ENCODE measurements around the gene TMEM129.

Gene TMEM129

DNA sequence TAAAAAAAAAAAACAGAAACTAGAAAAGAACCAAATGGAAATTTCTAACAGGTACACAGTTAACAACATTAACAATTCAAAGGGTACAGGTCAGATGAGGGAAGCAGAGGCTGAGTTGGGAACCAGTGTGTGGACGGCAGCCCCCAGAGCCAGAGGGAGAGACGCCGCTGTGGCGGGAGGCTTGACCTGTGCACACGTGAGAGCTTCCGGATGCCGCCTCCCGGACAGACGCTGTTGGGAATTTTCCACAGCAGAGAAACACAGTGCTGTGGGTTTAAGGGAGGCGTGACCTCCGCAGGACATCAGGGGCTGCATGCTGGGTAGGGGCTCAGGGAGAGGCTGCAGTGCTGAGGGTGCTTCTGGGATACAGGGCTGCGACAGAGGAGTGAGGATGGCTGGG lies 22.4 kb upstream of the TMEM129 start:
- no peak for DNase-seq (ENCODE audit: low spot score)

DNA sequence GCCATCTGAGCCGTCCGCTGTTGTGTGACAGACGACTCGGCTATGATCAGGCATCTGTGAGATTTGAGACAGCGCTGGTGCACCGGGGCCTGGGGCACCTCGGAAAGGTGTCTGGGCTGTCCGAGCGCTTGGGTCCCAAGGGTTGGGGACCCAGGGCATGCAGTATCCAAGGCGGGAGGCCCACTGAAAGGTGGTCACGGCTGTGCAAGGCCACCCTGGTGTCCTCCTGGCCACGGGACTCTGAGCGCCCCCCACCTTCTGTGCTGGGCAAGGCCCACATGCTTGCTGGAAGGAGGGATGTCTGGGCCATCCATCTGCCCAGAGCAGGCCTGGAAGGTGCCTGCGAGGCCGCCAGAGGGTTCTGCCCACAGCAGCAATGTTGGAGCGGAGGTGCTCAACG lies 20.1 kb upstream of the TMEM129 start:
- no peak for DNase-seq (ENCODE audit: low spot score)

DNA sequence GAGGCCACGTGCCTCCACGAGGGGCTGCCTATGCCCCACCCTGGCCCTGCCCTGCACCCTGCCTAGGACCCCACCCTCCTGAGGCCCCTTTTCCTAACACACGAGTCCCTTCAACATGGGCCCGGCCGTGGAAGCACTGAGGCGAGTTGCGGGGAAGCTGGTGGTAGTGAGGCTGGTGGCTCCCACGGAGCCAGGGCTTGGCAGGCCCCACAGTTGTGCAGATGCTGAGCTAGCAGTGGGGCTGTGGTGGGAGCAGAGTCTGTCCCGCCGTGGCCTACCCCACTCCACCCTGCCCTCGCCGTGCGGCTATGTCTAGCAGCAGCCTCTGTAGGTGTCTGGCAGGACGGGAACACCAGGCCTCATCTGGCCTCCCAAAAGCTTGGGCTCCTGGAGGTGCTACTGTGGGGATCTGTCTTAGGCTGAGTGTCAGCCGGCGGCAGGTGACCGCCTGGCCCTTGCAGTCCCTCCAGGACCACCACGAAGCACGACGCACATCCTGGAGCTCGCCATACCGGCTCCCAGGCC lies 19.0 kb upstream of the TMEM129 start:
- no peak for DNase-seq (ENCODE audit: low spot score)

DNA sequence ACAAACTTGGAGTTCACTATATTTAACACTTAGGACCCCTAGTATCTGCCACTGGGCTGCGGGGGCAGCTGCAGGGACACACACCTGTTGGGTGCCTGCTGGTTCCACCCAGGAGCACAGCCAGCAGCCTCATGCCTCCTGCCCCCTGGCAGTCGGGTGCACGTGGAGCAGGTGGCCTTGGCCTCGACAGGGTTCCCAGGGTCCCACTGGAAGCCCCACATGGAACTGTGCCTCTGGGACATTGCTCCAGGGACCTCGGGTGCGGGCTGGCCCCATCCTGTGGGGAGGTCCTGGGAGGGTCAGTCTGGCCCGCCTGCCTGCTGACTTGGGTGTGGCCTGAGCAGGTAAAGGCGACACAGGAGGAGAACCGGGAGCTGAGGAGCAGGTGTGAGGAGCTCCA lies 18.2 kb upstream of the TMEM129 start:
- DNase-seq (ENCODE audit: low spot score) = no peak

DNA sequence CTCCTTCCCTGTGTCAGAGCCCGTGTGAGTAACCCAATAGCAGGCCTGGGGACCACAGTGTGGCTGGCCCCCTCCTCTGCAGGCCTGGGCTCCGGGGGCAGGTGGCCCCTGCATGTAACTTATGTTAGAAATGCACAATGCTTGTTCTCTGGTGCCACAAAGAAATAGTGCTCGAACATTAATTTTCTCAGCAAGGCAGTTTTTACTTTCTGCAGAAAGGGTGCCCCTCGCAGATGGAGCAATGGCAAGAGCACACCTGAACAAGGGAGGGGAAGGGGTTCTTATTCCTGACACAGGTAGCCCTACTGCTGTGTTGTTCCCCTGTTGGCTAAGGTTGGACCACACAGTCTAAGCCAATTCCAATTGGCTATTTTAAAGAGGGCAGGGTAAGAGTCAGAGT lies 17.3 kb upstream of the TMEM129 start:
- no peak for DNase-seq (ENCODE audit: low spot score)

DNA sequence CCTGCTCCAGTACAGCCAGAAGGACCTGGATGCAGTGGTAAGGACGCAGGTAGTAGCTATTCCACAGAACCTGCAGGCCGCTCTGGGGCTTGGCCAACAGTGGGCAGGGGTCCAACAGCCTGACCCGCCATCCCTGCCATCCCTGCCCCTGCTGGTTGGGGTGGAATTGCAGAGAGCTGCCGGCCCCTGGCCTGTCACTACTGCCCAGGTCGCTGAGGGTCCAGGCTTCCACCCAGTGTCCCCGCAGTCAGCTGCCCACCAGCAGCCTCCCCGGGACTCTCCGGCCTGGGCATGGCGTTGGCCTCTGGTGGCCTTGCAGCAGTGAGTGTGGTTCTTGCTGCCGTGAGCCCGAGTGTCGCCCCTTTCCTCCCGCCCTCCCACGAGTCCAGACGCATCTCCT lies 16.5 kb upstream of the TMEM129 start:
- DNase-seq (ENCODE audit: low spot score) = no peak

DNA sequence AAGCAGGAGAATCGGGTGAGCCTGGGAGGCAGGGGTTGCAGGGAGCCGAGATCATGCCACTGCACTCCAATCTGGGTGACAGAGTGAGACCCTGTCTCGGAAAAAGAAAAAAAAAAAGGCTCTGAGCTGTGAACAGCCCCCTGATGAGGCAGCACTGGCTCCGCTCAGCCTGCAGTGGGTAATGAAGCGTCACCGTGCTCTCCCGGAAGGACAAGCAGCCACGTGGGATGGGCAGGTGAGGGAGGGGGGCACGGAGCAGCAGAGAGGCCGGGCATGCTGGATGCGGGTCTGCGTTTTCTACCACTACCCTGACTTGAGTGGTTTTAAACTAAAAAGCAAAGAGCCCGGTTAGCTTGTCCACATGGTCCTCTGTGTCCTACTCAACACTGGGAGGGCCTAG lies 15.7 kb upstream of the TMEM129 start:
- DNase-seq (ENCODE audit: low spot score) = no peak

DNA sequence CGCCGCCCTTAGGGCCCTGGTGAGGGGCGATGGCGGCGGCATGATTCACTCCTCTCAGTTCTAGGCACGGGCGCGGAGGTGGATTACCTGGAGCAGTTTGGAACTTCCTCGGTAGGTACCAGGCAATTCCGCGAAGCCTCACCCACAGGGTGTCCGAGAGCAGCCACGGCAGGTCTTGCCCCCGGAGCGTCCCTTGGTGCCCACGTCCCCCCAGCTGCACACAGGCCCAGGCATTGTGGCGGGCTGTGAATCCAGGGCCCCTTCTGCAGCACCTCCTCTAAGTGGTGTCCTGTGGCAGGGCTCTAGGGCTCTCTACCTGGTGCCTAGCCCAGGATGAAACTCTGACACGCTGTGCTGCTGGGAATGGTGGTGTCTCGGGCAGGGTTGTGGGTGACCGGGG lies 14.1 kb upstream of the TMEM129 start:
- no peak for DNase-seq (ENCODE audit: low spot score)

DNA sequence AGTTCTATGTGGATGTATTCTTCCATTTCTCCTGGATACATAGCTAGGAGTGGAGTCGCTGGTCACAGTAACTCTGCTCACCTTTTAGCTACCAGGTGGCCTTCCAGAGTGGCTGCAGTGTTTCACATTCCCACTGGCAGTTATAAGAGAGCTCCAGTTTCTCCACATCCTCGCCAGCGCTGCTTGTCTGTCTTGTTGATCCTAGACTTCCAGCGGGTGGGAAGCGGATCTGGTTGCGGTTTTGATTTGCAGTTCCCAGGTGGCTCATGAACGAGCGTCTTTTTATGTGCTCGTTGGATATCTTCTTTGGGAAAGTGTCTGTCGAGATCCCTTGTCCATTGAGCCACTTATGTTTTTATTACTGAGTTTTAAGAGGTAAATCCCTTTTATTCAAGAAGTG lies 11.8 kb upstream of the TMEM129 start:
- no peak for DNase-seq (ENCODE audit: low spot score)

DNA sequence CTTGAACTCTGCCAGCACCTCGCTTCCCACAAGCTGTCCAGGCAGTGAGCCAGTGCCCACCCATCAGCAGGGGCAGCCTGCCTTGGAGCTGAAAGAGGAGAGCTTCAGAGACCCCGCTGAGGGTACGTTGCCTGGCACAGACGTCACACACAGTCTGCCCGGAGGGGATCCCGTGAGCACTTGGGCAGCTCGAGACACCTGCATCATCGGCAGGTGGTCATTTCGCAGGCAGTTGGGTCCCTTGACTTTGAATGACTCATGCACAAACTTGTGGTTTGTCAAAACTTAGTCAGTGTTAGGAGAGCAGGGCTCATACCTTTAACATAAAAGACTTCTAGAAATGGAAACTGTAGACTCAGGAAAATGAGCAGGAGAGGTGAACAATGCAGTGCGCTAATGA lies 10.1 kb upstream of the TMEM129 start:
- DNase-seq (ENCODE audit: low spot score) = no peak

DNA sequence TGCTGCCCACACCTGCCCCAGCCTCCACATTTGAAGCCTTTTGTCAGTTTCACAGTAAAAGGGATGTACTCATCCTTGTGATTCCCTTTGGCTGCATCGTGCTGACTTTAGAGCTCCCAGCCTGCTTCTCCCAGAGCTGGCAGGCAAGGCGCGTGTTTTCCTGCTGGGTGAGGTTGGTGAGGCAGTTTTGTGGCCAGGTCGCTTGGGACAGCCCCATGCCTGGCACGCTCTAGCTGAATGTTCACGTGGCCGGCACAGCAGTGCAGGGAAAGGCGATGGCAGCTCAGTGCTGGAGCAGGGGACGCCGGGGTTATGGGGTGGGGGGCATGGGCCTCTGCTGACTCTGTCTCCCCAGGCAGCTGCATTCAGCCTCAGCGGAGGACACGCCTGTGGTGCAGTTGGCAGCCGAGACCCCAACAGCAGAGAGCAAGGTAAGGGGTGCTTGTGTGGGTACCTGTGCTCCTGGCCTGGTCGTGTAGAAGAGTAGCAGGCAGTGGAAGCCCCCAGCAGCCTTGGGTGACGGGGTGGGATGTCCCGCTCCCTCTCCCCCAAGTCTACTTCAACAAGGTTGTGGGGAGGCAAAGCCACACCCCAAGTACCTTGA lies 9.5 kb upstream of the TMEM129 start:
- no peak for DNase-seq (ENCODE audit: low spot score)

DNA sequence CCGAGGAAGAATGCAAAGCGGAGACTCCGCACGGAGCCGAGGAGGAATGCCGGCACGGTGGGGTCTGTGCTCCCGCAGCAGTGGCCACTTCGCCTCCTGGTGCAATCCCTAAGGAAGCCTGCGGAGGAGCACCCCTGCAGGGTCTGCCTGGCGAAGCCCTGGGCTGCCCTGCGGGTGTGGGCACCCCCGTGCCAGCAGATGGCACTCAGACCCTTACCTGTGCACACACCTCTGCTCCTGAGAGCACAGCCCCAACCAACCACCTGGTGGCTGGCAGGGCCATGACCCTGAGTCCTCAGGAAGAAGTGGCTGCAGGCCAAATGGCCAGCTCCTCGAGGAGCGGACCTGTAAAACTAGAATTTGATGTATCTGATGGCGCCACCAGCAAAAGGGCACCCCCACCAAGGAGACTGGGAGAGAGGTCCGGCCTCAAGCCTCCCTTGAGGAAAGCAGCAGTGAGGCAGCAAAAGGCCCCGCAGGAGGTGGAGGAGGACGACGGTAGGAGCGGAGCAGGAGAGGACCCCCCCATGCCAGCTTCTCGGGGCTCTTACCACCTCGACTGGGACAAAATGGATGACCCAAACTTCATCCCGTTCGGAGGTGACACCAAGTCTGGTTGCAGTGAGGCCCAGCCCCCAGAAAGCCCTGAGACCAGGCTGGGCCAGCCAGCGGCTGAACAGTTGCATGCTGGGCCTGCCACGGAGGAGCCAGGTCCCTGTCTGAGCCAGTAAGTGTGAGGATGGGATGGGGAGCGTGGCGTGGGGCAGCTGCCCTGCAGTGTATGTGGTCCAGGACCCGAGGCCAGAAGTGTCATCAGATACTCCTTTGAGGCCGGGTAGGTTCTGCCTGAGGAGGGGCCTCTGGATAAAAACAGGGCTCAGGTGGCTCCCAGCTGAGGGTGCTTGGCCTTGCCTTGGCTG lies 7.2 kb upstream of the TMEM129 start:
- no peak for DNase-seq (ENCODE audit: low spot score)

DNA sequence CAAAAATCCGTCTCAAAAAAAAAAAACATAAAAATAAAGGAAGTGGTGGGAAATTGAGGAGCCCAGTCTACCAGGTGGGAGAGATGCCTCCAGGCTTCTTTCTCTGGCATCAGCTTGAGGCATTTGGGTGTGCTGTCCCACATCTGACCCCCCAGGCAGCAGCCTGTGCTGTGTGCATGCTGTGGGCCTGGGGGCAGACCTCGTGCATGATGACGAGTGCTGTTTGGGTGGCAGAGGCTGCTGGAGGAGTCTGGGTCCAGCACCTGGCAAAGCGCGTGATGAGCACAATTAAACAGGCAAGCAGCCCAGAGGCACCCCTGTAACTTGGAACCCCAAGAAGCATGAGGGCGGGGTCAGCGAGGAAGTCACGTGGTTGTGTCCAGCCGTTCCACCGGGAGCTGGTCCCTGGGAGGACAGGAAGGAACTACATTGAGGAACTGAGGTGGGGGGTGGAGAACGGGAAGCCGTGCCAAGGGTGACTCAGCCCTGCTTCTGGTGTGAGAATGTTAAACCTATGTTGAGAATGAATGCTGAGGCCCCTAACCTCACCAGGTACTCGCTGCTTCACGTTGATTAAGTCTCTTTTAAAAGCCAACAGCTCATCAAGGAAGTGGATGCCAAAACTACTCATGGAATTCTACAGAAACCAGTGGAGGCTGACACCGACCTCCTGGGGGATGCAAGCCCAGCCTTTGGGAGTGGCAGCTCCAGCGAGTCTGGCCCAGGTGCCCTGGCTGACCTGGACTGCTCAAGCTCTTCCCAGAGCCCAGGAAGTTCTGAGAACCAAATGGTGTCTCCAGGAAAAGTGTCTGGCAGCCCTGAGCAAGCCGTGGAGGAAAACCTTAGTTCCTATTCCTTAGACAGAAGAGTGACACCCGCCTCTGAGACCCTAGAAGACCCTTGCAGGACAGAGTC lies 6.3 kb upstream of the TMEM129 start:
- no peak for DNase-seq (ENCODE audit: low spot score)

DNA sequence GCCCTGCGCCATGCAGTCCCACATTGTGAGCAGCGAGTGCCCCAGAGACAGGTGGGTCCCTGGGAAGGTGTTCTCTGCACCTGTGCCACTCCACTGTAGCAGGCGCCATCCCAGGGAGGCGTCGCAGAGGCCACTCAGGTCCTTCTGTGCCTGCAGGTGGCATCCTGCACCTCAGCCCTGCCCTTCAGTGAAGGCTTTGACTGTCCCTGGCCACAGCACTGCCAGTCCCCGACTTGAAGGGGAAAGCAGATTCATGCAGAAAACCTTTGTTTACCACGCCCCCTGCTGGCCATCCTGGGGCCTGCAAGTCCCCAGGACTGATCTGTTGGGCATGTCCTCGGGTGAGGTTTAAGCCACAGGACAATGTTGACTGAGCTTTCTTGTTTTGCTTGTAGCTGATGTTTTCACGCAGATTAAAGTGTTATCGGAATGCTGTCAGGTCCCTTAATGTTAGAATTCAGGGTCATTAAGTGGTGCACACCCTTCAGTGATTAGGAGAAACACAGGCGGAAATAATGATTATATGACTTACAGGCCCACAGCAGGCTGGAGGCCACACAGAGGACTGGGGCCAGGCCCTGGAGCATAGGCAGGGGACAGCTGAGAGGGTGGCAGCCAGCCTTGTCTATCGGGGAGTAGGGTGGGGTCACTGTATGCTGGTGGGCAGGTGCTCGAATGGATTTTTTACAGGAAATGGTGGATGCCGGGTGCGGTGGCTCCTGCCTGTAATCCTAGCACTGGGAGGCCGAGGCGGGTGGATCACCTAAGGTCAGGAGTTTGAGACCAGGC lies 5.2 kb upstream of the TMEM129 start:
- peak; percentile 89 for DNase-seq (ENCODE audit: low spot score)

DNA sequence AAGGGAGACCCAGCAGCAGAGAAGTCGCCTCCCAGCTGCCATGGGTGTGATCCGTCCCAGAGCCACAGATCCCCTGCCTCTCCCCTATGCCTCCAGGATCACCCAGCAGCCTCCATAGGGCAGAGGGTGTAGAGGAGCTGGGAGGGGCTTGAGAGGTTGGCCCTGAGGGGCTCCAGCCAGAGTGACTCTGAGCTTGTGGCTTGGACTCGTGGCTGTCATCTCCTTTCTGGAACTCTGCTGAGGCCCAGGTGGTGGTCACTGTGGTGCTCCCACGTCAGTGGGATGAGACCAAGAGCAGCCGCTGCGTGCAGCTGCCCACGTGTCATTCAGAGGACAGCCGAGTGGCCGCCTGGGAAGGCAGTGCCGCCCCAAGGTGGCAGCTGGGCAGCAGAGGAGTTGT lies 4.4 kb upstream of the TMEM129 start:
- DNase-seq (ENCODE audit: low spot score) = no peak

DNA sequence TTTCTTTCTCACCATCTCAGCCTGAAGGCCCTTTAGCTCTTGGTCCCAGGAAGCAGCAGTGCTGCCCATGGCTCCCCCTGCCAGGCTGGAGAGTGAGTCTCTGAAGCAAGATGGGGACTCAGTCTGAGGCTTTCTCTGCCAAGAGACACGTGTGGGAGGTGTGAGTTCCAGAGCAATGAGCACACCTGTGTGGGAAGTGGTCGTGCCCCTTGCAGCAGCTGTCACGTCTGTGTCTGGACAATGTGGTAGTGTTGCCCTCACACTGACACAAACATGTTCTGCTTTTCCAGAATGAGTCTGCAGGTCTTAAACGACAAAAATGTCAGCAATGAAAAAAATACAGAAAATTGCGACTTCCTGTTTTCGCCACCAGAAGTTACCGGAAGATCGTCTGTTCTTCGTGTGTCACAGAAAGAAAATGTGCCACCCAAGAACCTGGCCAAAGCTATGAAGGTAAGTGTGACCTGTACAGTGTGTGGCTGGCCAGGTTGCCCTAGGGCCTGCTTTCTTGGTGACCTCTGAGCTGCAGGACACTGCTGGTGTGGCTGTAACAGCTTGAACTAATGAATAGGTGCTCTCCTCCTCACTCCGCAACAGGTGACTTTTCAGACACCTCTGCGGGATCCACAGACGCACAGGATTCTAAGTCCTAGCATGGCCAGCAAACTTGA lies 2.1 kb upstream of the TMEM129 start:
- no peak for DNase-seq (ENCODE audit: low spot score)

DNA sequence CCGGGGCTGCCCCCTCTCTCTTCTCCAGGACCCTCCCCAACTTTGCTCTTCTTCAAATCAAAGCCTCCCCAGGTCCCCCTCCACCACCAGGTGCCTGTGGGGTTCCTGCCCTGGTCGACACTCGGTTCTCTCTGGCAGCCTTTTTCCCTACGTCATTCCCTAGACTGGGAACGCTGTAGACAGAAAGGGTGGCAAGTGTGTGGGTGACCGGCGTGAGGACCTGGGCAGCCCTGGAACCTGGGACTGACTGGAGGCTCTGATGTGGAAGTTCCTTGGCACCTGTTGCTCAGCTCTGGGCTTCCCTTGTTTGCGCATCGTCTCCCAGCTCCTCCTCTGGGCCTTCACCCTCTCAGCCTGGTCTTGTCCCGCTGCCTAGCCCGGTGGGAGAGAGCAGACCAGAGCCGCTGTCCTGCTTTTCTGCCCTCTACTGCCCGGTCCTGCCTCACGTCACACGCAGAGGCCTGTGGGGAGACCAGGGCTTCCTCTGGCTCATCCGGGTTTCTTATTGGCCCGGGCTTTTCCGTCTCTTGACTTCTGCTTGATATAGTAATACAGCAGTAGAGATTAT lies 1.5 kb upstream of the TMEM129 start:
- DNase-seq (ENCODE audit: low spot score) = no peak

DNA sequence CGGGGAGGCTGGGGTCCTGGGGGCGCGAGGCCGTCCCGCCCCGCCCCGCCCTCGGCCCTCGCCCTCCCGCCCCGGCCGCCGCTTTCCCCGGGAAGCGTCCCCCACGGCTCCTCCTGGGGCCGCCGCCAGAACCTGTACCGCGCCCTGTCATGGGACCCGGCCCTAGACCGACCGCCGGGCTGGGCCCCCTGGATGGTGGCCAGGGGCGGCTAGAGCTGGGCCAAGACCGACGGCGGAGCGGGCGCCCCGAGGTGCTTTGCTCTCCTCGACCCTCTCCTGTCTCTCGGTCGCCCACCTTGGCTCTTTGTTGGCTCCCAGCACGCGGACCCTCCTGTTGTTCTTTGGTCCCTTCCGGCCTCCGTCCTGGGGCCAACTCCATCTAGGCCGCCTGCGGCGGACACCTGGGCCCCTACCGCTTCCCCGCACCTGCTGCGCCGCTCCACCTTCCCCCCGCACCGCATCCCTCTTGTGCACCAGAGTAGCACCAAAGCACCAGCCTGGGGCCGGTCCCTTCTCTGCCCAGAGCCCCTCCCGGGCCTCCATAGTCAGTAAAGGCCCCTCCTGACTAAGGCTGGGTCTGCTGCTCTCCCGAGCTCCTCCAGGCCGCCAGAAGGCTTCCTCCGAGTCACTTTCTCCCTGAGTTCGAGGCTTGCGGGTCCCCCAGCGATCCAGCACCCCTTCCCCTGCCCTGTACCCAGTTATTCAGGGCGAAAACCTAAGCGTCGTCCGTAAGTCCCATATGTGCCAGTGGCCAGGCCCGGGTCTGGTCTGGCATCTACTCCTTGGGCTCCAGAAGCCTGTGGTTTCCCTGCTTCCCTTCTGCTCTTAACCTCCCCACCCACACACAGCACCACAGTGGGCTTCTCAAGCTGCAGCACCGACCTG lies 785 bp upstream of the TMEM129 start:
- no peak for DNase-seq (ENCODE audit: low spot score)

DNA sequence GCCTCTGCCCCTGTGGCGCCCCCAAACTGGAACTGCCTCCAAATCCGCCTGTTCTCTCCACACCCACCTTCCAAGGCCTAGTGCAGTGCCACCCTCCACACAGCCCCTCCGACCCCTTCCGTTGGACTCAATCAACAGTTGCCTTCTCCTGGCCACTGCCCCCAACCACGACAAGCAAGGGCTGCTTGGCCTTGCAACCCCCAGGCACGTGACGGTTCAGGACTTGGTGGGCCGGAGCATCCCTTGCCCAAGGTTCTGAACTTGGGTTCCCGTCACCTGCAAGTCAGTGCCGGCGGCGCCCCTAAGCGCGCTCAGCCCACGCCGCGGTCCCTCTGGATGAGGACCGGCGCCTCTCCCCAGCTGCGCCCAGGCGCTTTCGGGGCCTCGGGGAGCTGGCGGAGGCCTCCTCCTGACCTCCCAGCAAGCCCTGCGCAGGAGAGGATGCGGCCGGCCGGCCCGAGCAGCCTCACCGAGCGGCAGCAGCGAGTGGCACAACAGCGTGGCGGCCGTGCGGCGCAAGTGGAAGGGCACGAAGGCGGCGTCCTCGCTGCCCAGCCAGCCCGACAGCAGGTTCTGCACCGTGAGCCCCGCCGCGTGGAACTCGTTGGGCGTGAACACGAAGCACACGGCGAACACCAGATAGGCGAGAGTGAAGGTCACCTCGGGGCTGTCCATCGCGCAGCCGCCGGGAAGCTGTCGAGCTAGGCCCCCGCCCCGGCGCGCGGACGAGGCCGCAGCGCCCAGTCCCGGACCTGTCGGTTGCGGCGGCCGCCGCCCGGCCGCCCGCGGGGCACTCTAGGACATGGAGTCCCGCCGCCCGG lies 750 bp downstream of the TMEM129 start:
- DNase-seq (ENCODE audit: low spot score) = peak; percentile 35

Data from hematopoietic multipotent progenitor cell treated with erythropoietin and hydrocortisone succinate and interleukin-3 and kit ligand, for 15 days (in vitro differentiated cells).